Stimulated activated CD4-positive, alpha-beta T cell treated with anti-CD3 and anti-CD28 coated beads, TNF-alpha, amount 100 ng/mL, for 24 hours (primary cell): Measurements from ENCODE around the gene SH3GLB2.

ENCODE experiments used
- DNase-seq, 3 experiments: peaks; one replicate each; pipeline ENCODE4 v3.0.0-alpha.2; 2020; ENCODE audit warnings: low read depth in 3 of 3

Gene SH3GLB2

GRCh38 chr9:129028192-129028966 is at the start of gene SH3GLB2:
TSS of gene SH3GLB2 (minus strand) at chr9:129028331. CDS start at chr9:129028154, 177 bp downstream.
- peak; percentile 91 to 94 (median 91) for DNase-seq

GRCh38 chr9:129077236-129077635 is 49.1 kb upstream of the SH3GLB2 start:
- DNase-seq = no peak

- DNase-seq = no peak
Measured at GRCh38 chr9:129076640-129077037, 48.5 kb upstream of the SH3GLB2 start.

- DNase-seq = no peak
Measured at GRCh38 chr9:129075996-129076639, 48.0 kb upstream of the SH3GLB2 start.

GRCh38 chr9:129074106-129074505 is 46.0 kb upstream of the SH3GLB2 start:
- DNase-seq = no peak

GRCh38 chr9:129073404-129073803 is 45.3 kb upstream of the SH3GLB2 start:
- DNase-seq = no peak

GRCh38 chr9:129072171-129072570 is 44.0 kb upstream of the SH3GLB2 start:
- no peak for DNase-seq

GRCh38 chr9:129071526-129072126 is 43.5 kb upstream of the SH3GLB2 start:
- DNase-seq = no peak

GRCh38 chr9:129070696-129071525 is 42.8 kb upstream of the SH3GLB2 start:
- DNase-seq = no peak

- no peak for DNase-seq
Measured at GRCh38 chr9:129069862-129070641, 41.9 kb upstream of the SH3GLB2 start.

GRCh38 chr9:129068990-129069861 is 41.1 kb upstream of the SH3GLB2 start:
- DNase-seq = peak in 2 of 3 experiments; percentile 12 to 48

GRCh38 chr9:129068110-129068509 is 40.0 kb upstream of the SH3GLB2 start:
- DNase-seq = no peak

GRCh38 chr9:129064499-129064908 is 36.4 kb upstream of the SH3GLB2 start:
- no peak for DNase-seq

- DNase-seq = no peak
Measured at GRCh38 chr9:129063061-129063460, 34.9 kb upstream of the SH3GLB2 start.

GRCh38 chr9:129060991-129061390 is 32.9 kb upstream of the SH3GLB2 start:
- DNase-seq = no peak

- no peak for DNase-seq
Measured at GRCh38 chr9:129059796-129060785, 32.0 kb upstream of the SH3GLB2 start.

GRCh38 chr9:129058965-129059795 is 31.0 kb upstream of the SH3GLB2 start:
- no peak for DNase-seq
